Colonic mucosa (tissue), 4 donors: Measurements from ENCODE around the gene UNKL. TPM values are rescaled to one million over a fixed set of nuclear protein-coding genes. Genes with fewer than 3 reads are reported as not detected.
A peak's percentile ranks its signal among the peaks of the same experiment; 100 is the strongest.

ENCODE experiments used
- DNase-seq: peaks from one replicate; pipeline ENCODE4 v3.0.0-alpha.2; 2020
- H3K27ac ChIP-seq: fragments of 200-600 bp; one replicate; pipeline ENCODE4 v1.8.0; 2021
- H3K27me3 ChIP-seq: fragments of 200-600 bp; one replicate; pipeline ENCODE4 v1.8.0; 2021
- H3K36me3 ChIP-seq: fragments of 200-600 bp; one replicate; pipeline ENCODE4 v1.8.0; 2021
- H3K4me1 ChIP-seq: fragments of 200-600 bp; one replicate; pipeline ENCODE4 v1.8.0; 2021; ENCODE audit warnings: mild to moderate bottlenecking
- H3K4me3 ChIP-seq: fragments of 200-600 bp; one replicate; pipeline ENCODE4 v1.8.0; 2021
- H3K9ac ChIP-seq, 2 donors: one replicate each; pipeline ENCODE4 v1.7.0; 2013; ENCODE audit warnings: control low read depth in 2 of 2, low read depth in 2 of 2, low read length in 2 of 2
- H3K9me3 ChIP-seq: fragments of 200-600 bp; one replicate; pipeline ENCODE4 v1.8.0; 2021
- intact Hi-C: fragments of 100-400 bp; cut with DNase I; formaldehyde crosslinking; loops from one replicate; pipeline ENCODE4 v1.14.1; 2022
- total RNA-seq, 2 donors: library from RNA; stranded (reverse); fragmentation: NEBNext Ultra II Directional in 1 of 2; extraction: Animal tissue kit (Norgen Biotek cat#: 25700) in 1 of 2; gene quantifications; one replicate each; pipeline ENCODE4 v1.2.1, GENCODE V29; 2021
- TF ChIP-seq, protein P1 (sequence below): fragments of 200-600 bp; IDR thresholded peaks from one replicate; pipeline ENCODE4 v1.8.0; 2022; ENCODE audit warnings: antibody characterized with exemption, mild to moderate bottlenecking
- donor health status: healthy.
- donor health status: DM: no; HTN: no; CAD: no.
- donor health status: DM: no; HTN: no; CAD: no.

The UNKL gene
- total RNA-seq, 2 donors from 2014 or later = 11.1 to 11.8 TPM

GRCh38 chr16:1427473-1428461, 13.3 kb upstream of the UNKL start:
- Histone ChIP-seq H3K4me1 (no peaks in the 10 kb centered on the region), H3K36me3 (no peaks in the 10 kb centered on the region), H3K9me3 (no peaks in the 10 kb centered on the region), H3K27ac (no peak overlapping the region), H3K27me3 (no peaks in the 10 kb centered on the region), H3K4me3 (no peak overlapping the region), H3K9ac (no peak overlapping the region)
- TF ChIP-seq, protein P1, sequence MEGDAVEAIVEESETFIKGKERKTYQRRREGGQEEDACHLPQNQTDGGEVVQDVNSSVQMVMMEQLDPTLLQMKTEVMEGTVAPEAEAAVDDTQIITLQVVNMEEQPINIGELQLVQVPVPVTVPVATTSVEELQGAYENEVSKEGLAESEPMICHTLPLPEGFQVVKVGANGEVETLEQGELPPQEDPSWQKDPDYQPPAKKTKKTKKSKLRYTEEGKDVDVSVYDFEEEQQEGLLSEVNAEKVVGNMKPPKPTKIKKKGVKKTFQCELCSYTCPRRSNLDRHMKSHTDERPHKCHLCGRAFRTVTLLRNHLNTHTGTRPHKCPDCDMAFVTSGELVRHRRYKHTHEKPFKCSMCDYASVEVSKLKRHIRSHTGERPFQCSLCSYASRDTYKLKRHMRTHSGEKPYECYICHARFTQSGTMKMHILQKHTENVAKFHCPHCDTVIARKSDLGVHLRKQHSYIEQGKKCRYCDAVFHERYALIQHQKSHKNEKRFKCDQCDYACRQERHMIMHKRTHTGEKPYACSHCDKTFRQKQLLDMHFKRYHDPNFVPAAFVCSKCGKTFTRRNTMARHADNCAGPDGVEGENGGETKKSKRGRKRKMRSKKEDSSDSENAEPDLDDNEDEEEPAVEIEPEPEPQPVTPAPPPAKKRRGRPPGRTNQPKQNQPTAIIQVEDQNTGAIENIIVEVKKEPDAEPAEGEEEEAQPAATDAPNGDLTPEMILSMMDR = no peak
- intact Hi-C loops = no loop called here
- no peak for DNase-seq

GRCh38 chr16:1426734-1427471, 12.4 kb upstream of the UNKL start:
- no peaks in the 10 kb centered on the region for H3K4me1 ChIP-seq
- H3K27ac ChIP-seq = no peak overlapping the region
- H3K4me3 ChIP-seq = no peak overlapping the region
- no peak for DNase-seq
- H3K27me3 ChIP-seq = no peaks in the 10 kb centered on the region
- no peaks in the 10 kb centered on the region for H3K36me3 ChIP-seq
- H3K9ac ChIP-seq = no peak overlapping the region
- no peaks in the 10 kb centered on the region for H3K9me3 ChIP-seq
- intact Hi-C loops = no loop called here
- TF ChIP-seq, protein P1 = no peak

- no peaks in the 10 kb centered on the region for H3K36me3 ChIP-seq
- no peaks in the 10 kb centered on the region for H3K4me1 ChIP-seq
- H3K27me3 ChIP-seq = no peaks in the 10 kb centered on the region
- H3K9me3 ChIP-seq = no peaks in the 10 kb centered on the region
- no peak for DNase-seq
- intact Hi-C loops = no loop called here
- no peak overlapping the region for H3K27ac ChIP-seq
- TF ChIP-seq, protein P1 = no peak
- H3K4me3 ChIP-seq = no peak overlapping the region
- H3K9ac ChIP-seq = peak overlapping the region in 1 of 2 donors; percentile 24
Measured at GRCh38 chr16:1425616-1426370, 11.3 kb upstream of the UNKL start.

GRCh38 chr16:1424028-1424427, 9.5 kb upstream of the UNKL start:
- no peak for DNase-seq
- H3K4me3 ChIP-seq = no peak overlapping the region

More at GRCh38 chr16:1424028-1424427, 9.5 kb upstream of the UNKL start:
- Histone ChIP-seq H3K36me3 (no peaks in the 10 kb centered on the region), H3K4me1 (peaks cover 3% of the 10 kb centered on the region), H3K27ac (no peak overlapping the region), H3K27me3 (no peaks in the 10 kb centered on the region), H3K9me3 (no peaks in the 10 kb centered on the region), H3K9ac (no peak overlapping the region)
- TF ChIP-seq, protein P1 = no peak
- intact Hi-C loops = no loop called here
